ENCODE measurements around the gene UBL4A. TPM values are rescaled to one million over a fixed set of nuclear protein-coding genes. Genes with fewer than 3 reads are reported as not detected.

Gene UBL4A
- total and polyA plus RNA-seq, 9 of the 15 experiments (the other 6 are each of a cell fraction or from before 2014, with no cell fraction given): 15.2 to 140 (median 100) TPM

DNA sequence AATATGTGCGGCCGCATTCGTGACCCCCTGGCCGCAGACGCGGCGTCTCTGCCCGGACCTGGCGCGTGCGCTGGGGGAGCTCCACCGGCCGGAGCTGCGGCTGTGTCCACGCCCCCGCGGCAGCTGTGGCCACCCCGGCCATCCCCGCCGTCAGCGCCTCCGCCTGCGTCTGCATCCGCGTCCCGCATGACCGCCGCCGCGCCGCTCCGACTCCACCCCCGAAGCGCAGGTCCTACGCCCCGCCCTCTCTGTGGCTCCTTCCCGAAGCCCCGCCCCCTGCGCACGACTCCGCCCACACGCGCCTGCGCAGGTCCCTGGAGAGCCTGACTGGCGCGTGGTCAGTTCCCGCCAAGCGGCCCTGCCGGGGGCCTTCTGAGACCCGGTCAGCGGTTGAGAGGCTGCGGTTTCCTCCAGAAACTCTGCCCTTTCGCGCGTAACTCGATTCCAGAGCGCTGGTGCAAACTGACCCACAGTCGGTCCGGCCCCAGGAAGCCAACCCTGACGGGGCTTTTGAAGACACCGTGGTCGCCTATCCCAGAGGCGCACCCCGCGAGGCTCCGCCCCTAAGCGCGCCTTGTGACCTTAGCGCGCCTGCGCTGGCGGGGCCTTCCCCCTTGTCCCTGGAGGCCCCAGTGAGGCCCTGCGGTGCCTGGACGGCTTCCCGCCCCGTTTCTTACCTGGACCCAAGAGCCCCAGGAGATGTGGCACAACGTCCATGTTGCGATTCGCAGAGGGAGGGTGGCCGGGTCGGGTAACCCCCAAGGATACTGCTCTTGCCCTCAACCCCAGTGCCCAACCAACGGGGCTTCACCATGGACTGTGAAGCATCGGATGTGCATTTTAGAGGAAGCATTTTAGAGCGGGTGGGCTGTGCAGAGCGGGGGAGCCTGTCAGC lies 7.4 kb downstream of the UBL4A start, which contains the start of gene LAGE3 (continued):
- TF ChIP-seq, protein P1, sequence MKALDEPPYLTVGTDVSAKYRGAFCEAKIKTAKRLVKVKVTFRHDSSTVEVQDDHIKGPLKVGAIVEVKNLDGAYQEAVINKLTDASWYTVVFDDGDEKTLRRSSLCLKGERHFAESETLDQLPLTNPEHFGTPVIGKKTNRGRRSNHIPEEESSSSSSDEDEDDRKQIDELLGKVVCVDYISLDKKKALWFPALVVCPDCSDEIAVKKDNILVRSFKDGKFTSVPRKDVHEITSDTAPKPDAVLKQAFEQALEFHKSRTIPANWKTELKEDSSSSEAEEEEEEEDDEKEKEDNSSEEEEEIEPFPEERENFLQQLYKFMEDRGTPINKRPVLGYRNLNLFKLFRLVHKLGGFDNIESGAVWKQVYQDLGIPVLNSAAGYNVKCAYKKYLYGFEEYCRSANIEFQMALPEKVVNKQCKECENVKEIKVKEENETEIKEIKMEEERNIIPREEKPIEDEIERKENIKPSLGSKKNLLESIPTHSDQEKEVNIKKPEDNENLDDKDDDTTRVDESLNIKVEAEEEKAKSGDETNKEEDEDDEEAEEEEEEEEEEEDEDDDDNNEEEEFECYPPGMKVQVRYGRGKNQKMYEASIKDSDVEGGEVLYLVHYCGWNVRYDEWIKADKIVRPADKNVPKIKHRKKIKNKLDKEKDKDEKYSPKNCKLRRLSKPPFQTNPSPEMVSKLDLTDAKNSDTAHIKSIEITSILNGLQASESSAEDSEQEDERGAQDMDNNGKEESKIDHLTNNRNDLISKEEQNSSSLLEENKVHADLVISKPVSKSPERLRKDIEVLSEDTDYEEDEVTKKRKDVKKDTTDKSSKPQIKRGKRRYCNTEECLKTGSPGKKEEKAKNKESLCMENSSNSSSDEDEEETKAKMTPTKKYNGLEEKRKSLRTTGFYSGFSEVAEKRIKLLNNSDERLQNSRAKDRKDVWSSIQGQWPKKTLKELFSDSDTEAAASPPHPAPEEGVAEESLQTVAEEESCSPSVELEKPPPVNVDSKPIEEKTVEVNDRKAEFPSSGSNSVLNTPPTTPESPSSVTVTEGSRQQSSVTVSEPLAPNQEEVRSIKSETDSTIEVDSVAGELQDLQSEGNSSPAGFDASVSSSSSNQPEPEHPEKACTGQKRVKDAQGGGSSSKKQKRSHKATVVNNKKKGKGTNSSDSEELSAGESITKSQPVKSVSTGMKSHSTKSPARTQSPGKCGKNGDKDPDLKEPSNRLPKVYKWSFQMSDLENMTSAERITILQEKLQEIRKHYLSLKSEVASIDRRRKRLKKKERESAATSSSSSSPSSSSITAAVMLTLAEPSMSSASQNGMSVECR (CRISPR knock-in tag; IDR thresholded peaks at IDR 0.05): peak; percentile 76; the same call in 1 of the 2 replicates
- TF ChIP-seq ZNF764 (CRISPR knock-in tag; IDR thresholded peaks at IDR 0.05; ENCODE audit: low read depth): no peak
- TF ChIP-seq TBL1XR1 (IDR thresholded peaks at IDR 0.05; ENCODE audit: low read length in 2 of 2): 0 out of 4 replicates have a peak, but pooled peaks have one; percentile 22 to 28
- TF ChIP-seq MBD2 (IDR thresholded peaks at IDR 0.05; ENCODE audit: borderline replicate concordance, low read depth): peak; percentile 49; the same call in 1 of the 2 replicates
- 0 out of 2 replicates have a peak, but pooled peaks have one; percentile 22 for TF ChIP-seq HSF4 (CRISPR knock-in tag; IDR thresholded peaks at IDR 0.05; ENCODE audit: borderline replicate concordance)
- no peak for TF ChIP-seq ATF1 (CRISPR knock-in tag; IDR thresholded peaks at IDR 0.05)
- peak; percentile 72 for TF ChIP-seq ATF1 (tag; IDR thresholded peaks at IDR 0.05)
- TF ChIP-seq CBX5 (IDR thresholded peaks at IDR 0.05; ENCODE audit: borderline replicate concordance, low read depth): no peak
- TF ChIP-seq EGR1 (conservative IDR thresholded peaks at IDR 0.05): peak; percentile 84
